Esophagus muscularis mucosa (tissue), 4 donors: Measurements from ENCODE around the gene SERTAD1.

ENCODE experiments used
- CTCF ChIP-seq, 3 experiments: fragments of 200-600 bp in 2 of 3; fragments of 450-650 bp in 1 of 3; sonication (generic) in 2 of 3; IDR thresholded peaks; one replicate each; pipeline ENCODE4 v1.5.1; 2017 to 2019; ENCODE audit warnings: antibody characterized with exemption in 3 of 3, mild to moderate bottlenecking in 2 of 3, moderate library complexity in 1 of 3
- EP300 ChIP-seq: sonication (generic); formaldehyde crosslinking; IDR thresholded peaks from one replicate; pipeline ENCODE4 v1.6.1; 2017; ENCODE audit warnings: antibody characterized with exemption
- POLR2A ChIP-seq: fragments of 450-650 bp; IDR thresholded peaks from one replicate; pipeline ENCODE4 v1.6.1; 2017; ENCODE audit warnings: antibody characterized with exemption, moderate library complexity, mild to moderate bottlenecking, low read depth
- POLR2AphosphoS5 ChIP-seq, 2 donors: sonication (generic); formaldehyde crosslinking; IDR thresholded peaks; one replicate each; pipeline ENCODE4 v1.6.1; 2017; ENCODE audit warnings: antibody characterized with exemption in 2 of 2

DNA sequence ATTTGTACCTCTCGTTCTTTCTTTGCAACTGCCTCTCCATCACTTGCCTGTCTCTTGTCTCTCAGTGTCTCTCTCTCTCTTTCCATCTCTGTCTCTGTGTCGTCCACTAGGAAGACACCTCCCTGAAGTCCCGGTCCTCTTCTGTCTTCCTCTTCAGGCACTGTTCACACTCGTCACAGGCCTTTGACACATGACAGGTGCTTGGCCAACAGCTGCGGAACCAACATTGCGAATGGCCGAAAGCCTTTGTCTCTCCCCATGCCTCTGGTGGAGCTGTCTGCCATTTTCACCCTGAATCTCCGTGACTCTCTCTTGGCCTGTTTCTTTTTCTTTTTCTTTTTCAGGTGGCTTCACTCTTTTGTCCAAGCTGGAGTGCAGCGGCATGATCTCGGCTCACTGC, 38.6 kb downstream of the SERTAD1 start:
- TF ChIP-seq EP300 (no peak), CTCF (IDR thresholded peaks at IDR 0.05) (no peak), POLR2A (no peak), POLR2AphosphoS5 (IDR thresholded peaks at IDR 0.05) (no peak)
